ENCODE measurements around the gene TANGO2.

The TANGO2 gene

GRCh38 chr22:19983741-19984140, 37.2 kb upstream of the TANGO2 start:
- DNase-seq (ENCODE audit: low spot score) = no peak

- no peak for DNase-seq (ENCODE audit: low spot score)
These were observed 36.6 kb upstream of the TANGO2 start for GRCh38 chr22:19984201-19984753.

GRCh38 chr22:19984851-19985811, 35.8 kb upstream of the TANGO2 start:
- no peak for DNase-seq (ENCODE audit: low spot score)

GRCh38 chr22:19986011-19986409, 34.9 kb upstream of the TANGO2 start:
- no peak for DNase-seq (ENCODE audit: low spot score)

DNA sequence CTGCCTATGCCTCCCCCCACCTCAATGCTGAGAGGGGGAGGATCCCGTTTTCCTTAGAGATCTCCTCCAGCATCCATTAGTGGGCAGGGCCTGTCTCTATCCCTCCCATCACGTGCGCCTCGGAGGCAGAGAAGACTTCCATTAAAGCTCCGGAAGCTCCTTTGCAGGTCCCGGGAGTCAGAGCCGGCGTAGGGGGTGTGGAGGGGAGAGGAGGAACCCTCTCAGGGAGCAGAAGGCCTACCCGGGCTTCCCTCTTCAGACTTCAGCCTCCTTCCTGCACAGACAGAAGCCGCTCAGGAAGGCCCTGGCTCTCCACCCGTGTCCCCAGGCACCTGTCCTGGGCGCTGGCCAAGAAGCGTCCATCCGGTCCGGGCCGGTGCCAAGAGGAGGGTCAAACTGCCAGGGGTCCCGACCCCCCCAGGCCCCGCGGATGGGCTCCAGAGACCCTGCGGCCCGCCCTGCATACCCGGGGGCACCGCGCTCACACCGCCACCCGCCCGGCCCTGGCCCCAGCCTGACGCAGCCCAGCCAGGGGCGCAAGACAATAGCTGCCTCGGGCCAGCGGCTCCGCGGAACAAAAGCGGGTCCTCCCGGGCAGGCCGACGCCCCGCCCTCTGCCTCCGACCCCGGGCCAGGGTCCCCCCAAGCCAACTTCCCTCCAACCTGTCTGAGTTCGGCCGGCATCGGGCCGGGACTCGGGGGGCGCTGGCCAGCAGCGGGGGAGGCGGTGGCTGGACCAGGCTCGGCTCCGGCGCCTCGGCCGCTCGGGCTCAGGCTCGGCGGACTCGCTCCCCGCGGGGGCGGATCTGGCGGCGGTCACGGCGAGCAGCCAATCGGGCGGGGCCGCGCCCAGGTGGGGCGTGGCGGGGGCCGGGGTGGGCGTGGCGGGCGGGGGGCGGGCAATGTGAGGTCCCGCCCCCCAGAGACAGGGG, 34.2 kb upstream of the TANGO2 start:
- peak; percentile 62 for DNase-seq (ENCODE audit: low spot score)

- DNase-seq (ENCODE audit: low spot score) = no peak
These were observed 33.3 kb upstream of the TANGO2 start for GRCh38 chr22:19987394-19988306.

GRCh38 chr22:19988331-19988808, 32.5 kb upstream of the TANGO2 start:
- DNase-seq (ENCODE audit: low spot score) = no peak

DNA sequence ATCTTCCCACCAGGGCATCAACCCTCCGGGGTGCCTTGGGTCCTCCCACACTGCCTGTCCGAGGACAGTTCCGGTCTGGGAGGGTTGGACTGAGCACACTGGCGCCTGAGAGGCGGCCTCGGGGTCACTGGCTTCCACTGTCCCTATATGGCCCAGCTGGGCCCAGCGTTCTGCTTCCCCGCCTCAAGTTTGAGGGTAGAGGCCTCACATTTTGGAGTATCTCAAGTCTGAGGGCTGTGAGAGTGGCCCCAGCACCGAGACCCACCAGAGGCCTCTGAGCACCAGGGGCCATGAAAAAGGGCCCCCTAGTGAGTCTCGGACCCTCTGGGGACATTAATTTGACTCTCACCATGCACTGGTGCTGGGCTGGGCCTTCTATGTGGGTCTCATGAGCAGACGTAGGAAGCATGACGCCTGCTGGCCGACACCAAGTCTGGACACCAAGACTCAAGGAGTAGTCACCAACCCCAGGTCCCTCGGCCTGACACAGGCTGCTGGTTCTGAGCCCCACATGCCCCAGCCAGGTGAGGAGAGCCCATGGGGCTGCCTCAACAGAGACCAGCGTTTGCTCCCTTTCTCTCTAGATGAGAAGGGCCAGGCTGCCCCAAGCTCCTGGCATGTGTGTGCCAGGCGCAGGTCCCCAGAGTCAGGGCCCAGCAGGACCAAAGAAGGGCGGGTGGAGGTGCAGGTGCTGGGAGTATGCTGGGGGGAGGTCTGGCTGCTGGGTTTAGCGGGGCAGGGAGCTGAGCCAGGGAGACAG, 31.8 kb upstream of the TANGO2 start:
- no peak for DNase-seq (ENCODE audit: low spot score)

GRCh38 chr22:19989725-19990067, 31.2 kb upstream of the TANGO2 start:
- no peak for DNase-seq (ENCODE audit: low spot score)

GRCh38 chr22:19990188-19990587, 30.7 kb upstream of the TANGO2 start:
- DNase-seq (ENCODE audit: low spot score) = no peak

DNA sequence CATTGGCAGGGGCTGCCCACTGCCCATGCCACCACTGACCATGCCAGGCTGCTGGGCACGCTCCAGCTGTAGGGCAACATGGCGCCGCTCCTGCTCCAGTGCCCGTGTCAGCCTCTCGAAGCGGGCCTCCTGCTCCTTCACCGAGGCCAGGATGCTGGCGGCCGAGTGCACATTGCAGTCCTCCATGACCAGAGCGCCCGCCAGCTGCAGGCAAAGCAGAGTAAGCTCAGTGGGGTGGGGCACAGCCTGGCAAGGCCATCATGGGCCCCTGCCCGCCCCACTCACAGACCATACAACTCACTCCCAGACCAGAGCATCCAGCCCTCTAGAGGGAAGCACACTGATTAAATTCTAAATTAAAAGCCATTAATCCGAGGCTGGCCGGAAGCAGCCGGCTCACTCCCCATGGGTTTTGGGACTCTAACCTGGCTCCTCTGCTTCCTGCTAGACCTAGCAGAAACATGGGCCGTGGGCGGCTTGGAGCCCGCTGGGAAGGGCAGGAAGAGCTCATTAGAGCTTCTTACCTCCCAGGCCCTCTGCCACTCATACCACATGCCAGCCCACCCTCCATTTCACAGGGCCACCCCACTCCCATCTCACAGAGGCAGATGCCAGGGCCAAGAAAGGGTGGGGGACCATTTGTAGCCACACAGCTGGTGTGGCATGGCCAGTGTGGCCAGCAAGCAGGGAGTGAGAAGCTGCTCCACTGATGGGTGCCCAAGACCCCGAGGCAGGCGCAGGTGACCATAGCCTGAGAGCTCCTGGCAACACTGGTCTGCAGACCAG, 30.1 kb upstream of the TANGO2 start:
- no peak for DNase-seq (ENCODE audit: low spot score)

DNA sequence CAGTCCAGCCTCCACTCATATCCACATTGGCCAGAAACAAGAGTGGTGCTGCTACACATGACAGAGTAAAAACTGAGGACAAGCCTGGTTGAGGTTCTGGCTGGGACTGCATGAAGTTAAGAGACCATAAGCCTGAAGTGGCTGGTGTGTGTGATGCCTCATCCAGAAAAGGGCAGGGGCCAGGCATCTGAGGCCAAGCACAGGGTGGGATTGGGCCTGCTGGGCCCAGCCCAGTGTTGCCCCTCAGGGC, 29.6 kb upstream of the TANGO2 start:
- no peak for DNase-seq (ENCODE audit: low spot score)

GRCh38 chr22:19991645-19992451, 29.1 kb upstream of the TANGO2 start:
- no peak for DNase-seq (ENCODE audit: low spot score)

DNA sequence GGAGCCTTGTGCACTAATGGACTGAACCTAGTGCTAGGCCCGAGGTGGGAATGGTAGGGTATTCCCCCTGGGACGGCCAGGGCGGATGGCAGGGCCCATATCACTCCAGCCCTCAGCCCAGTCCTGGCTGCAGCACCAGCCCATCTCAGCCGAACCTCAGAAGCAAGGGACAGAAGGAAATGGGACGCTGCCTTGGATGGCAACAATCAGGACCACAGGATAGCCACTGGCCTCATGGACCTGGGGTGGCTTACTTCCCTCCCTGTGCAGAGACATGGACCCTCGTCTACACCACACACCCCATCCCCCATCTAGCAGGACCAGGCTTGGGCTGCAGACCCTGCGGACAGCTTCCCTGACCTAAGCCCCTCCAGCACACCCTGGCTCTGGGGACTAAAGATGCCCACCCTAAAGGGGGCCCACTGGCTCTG, 28.4 kb upstream of the TANGO2 start:
- DNase-seq (ENCODE audit: low spot score) = no peak

DNA sequence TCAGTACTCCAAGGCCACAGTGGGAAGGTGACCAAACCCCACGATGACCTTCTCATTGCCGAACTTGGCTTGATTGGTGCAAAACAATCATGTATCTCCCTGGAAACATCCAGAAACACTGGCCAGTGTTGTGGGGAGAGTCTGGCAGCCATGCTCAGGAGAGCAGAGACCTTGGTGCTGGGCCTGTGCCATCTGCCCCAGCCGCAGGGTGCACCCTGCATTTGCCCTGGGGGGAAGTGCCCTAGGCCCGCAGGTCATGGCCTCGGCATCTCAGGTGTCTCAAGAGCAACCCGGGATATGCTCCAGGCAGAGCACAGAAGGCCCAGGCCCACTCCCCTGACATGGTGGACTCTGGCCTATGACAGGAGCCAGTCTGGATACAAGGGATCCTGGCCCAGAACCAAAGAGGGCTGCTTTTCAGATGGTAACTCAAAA, 28.0 kb upstream of the TANGO2 start:
- no peak for DNase-seq (ENCODE audit: low spot score)

DNA sequence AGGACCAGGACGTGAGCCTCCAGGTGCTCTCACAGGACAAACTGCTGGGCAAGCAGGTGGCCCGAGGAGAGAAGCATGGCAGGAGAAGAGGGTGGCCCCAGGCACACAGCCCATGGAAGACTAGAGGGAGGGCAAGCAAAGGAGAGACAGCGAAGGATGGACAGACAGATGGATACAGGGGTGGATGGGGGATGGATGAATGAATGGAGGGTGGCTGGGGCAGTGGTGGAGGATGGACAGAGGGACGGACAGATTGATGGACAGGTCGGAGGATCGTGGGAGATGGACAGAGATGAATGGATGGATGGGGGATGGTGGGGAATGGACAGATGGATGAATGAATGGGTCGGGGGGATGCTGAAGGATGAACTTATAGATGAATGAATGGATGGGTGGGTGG, 27.0 kb upstream of the TANGO2 start:
- no peak for DNase-seq (ENCODE audit: low spot score)

- no peak for DNase-seq (ENCODE audit: low spot score)
These were observed 25.9 kb upstream of the TANGO2 start for GRCh38 chr22:19994851-19995610.

- DNase-seq (ENCODE audit: low spot score) = no peak
These were observed 25.1 kb upstream of the TANGO2 start for GRCh38 chr22:19995611-19996339.

All from cerebellar cortex (tissue), 1 donor.